Stimulated activated CD4-positive, alpha-beta T cell treated with anti-CD3 and anti-CD28 coated beads, Interleukin-1b, Interleukin-23, amount 100 ng/mL, for 4 hours (primary cell): ENCODE measurements around the gene GAN.
A peak's percentile ranks its signal among the peaks of the same experiment; 100 is the strongest.

ENCODE experiments used
- DNase-seq, 2 donors: peaks; one replicate each; pipeline ENCODE4 v3.0.0-alpha.2; 2020; ENCODE audit warnings: low read depth in 2 of 2

Gene GAN

GRCh38 chr16:81314603-81315270 is at the start of gene GAN:
Gene GAN, plus strand, starts transcription at chr16:81314962. Its CDS starts 152 bp downstream, at chr16:81315114.
- peak; percentile 90 to 91 for DNase-seq

- no peak for DNase-seq
Observed at GRCh38 chr16:81265052-81265451, 49.7 kb upstream of the GAN start.

GRCh38 chr16:81265658-81266451 is 48.9 kb upstream of the GAN start:
- no peak for DNase-seq

GRCh38 chr16:81266680-81267095 is 48.1 kb upstream of the GAN start:
- DNase-seq: no peak

- no peak for DNase-seq
Observed at GRCh38 chr16:81268509-81268908, 46.3 kb upstream of the GAN start.

GRCh38 chr16:81273223-81273950 is 41.4 kb upstream of the GAN start:
- DNase-seq: no peak

- DNase-seq: no peak
Observed at GRCh38 chr16:81275064-81275532, 39.7 kb upstream of the GAN start.

GRCh38 chr16:81275795-81276194 is 39.0 kb upstream of the GAN start:
- no peak for DNase-seq

GRCh38 chr16:81276323-81276722 is 38.4 kb upstream of the GAN start:
- no peak for DNase-seq

- DNase-seq: no peak
Observed at GRCh38 chr16:81277541-81278080, 37.2 kb upstream of the GAN start.

GRCh38 chr16:81278526-81278925 is 36.2 kb upstream of the GAN start:
- no peak for DNase-seq

GRCh38 chr16:81279392-81279791 is 35.4 kb upstream of the GAN start:
- no peak for DNase-seq

- no peak for DNase-seq
Observed at GRCh38 chr16:81280393-81280792, 34.4 kb upstream of the GAN start.

GRCh38 chr16:81283044-81283443 is 31.7 kb upstream of the GAN start:
- DNase-seq: no peak

- no peak for DNase-seq
Observed at GRCh38 chr16:81284995-81285600, 29.7 kb upstream of the GAN start.

GRCh38 chr16:81286190-81286589 is 28.6 kb upstream of the GAN start:
- no peak for DNase-seq

- DNase-seq: no peak
Observed at GRCh38 chr16:81291117-81291516, 23.6 kb upstream of the GAN start.

- DNase-seq: no peak
Observed at GRCh38 chr16:81292936-81293335, 21.8 kb upstream of the GAN start.

GRCh38 chr16:81293909-81294802 is 20.6 kb upstream of the GAN start:
- no peak for DNase-seq

- no peak for DNase-seq
Observed at GRCh38 chr16:81296631-81297030, 18.1 kb upstream of the GAN start.

- DNase-seq: no peak
Observed at GRCh38 chr16:81307770-81308169, 7.0 kb upstream of the GAN start.
